Panc1 (cell line): ENCODE measurements around the gene USP9X.

Source experiments
- POLR2AphosphoS5 ChIP-seq: IDR thresholded peaks from 2 replicates; pipeline ENCODE4 v1.6.1; 2012; ENCODE audit warnings: mild to moderate bottlenecking, low read depth, low read length, moderate library complexity
- TF ChIP-seq, protein P1 (sequence below): fragments of 450-650 bp; IDR thresholded peaks from 2 replicates; pipeline ENCODE4 v1.5.1; 2017; ENCODE audit warnings: mild to moderate bottlenecking
- TF ChIP-seq, protein P2 (sequence below), 2 experiments: IDR thresholded peaks; 2 replicates each; pipeline ENCODE4 v1.6.1; 2011 to 2012; ENCODE audit warnings: low read depth in 2 of 2, control low read depth in 1 of 2, low read length in 1 of 2, mild to moderate bottlenecking in 1 of 2, moderate library complexity in 1 of 2; ENCODE audit not compliant: insufficient read depth in 1 of 2

DNA sequence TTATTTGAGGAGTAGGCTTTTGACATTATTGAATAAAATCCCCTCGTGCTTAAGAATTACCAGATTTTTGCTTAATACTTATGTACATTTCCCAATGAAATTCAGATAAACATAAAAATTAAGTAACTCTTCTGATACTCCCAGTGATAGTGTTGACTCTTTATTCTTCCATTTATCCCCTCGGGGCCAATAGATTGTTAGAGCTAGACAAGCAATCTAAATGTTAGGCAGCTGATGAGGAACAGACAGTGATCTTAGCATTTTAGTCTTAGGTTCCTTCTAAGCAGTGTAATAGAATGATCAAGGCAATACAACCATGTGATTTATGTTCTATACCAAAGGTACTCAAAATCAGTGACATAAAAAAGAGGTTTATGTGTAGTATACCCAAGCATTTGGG, 68.7 kb downstream of the USP9X start:
- TF ChIP-seq, protein P1, sequence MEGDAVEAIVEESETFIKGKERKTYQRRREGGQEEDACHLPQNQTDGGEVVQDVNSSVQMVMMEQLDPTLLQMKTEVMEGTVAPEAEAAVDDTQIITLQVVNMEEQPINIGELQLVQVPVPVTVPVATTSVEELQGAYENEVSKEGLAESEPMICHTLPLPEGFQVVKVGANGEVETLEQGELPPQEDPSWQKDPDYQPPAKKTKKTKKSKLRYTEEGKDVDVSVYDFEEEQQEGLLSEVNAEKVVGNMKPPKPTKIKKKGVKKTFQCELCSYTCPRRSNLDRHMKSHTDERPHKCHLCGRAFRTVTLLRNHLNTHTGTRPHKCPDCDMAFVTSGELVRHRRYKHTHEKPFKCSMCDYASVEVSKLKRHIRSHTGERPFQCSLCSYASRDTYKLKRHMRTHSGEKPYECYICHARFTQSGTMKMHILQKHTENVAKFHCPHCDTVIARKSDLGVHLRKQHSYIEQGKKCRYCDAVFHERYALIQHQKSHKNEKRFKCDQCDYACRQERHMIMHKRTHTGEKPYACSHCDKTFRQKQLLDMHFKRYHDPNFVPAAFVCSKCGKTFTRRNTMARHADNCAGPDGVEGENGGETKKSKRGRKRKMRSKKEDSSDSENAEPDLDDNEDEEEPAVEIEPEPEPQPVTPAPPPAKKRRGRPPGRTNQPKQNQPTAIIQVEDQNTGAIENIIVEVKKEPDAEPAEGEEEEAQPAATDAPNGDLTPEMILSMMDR = no peak
- TF ChIP-seq POLR2AphosphoS5 = no peak
- TF ChIP-seq, protein P2, sequence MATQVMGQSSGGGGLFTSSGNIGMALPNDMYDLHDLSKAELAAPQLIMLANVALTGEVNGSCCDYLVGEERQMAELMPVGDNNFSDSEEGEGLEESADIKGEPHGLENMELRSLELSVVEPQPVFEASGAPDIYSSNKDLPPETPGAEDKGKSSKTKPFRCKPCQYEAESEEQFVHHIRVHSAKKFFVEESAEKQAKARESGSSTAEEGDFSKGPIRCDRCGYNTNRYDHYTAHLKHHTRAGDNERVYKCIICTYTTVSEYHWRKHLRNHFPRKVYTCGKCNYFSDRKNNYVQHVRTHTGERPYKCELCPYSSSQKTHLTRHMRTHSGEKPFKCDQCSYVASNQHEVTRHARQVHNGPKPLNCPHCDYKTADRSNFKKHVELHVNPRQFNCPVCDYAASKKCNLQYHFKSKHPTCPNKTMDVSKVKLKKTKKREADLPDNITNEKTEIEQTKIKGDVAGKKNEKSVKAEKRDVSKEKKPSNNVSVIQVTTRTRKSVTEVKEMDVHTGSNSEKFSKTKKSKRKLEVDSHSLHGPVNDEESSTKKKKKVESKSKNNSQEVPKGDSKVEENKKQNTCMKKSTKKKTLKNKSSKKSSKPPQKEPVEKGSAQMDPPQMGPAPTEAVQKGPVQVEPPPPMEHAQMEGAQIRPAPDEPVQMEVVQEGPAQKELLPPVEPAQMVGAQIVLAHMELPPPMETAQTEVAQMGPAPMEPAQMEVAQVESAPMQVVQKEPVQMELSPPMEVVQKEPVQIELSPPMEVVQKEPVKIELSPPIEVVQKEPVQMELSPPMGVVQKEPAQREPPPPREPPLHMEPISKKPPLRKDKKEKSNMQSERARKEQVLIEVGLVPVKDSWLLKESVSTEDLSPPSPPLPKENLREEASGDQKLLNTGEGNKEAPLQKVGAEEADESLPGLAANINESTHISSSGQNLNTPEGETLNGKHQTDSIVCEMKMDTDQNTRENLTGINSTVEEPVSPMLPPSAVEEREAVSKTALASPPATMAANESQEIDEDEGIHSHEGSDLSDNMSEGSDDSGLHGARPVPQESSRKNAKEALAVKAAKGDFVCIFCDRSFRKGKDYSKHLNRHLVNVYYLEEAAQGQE (IDR thresholded peaks at IDR 0.05; ENCODE audit: insufficient read depth in 1 of 2, low read depth in 2 of 2, low read length in 1 of 2) = no peak
